Ishikawa (cell line): ENCODE measurements around the gene DPYSL5.

ENCODE experiments used
- CEBPB ChIP-seq: IDR thresholded peaks from 2 replicates; pipeline ENCODE4 v1.6.1; 2012
- MAX ChIP-seq: IDR thresholded peaks from 2 replicates; pipeline ENCODE4 v1.6.1; 2012
- NFIC ChIP-seq: IDR thresholded peaks from 2 replicates; pipeline ENCODE4 v1.6.1; 2012
- REST ChIP-seq: IDR thresholded peaks from 2 replicates; pipeline ENCODE4 v1.6.1; 2012; ENCODE audit warnings: low read depth, mild to moderate bottlenecking
- TAF1 ChIP-seq: IDR thresholded peaks from 2 replicates; pipeline ENCODE4 v1.6.1; 2012; ENCODE audit warnings: low read depth, mild to moderate bottlenecking
- TCF12 ChIP-seq: IDR thresholded peaks from 2 replicates; pipeline ENCODE4 v1.6.1; 2012; ENCODE audit warnings: low read depth

GRCh38 chr2:26840937-26841610 lies 6.9 kb upstream of the DPYSL5 start:
- TF ChIP-seq MAX (no peak), TAF1 (no peak), TCF12 (no peak), NFIC (no peak), REST (no peak), CEBPB (no peak)
